ENCODE results near the gene STYK1.

DNA sequence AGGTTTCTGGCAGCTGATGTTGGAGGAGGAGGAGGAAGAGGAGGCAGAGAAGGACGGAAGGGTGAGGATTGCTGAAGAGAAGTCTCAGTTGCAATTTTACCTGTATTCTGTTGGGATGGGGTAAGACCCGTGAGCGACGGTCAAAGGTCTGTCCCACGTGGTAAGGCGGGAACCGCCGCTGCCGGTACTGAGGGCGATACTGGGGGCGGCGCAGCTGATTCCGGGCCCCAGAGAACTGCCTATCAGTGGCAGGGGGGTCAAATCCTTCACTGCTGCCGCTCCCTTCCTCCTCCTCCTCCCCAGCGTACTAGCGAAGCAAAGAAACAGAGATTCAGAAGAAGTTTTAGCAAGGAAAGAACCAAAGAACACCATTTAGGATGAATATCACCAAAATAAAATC lies 36.0 kb upstream of the STYK1 start:
- TF ChIP-seq FOXA1 (IDR thresholded peaks at IDR 0.05), result no peak
- no peak for TF ChIP-seq BHLHE40 (IDR thresholded peaks at IDR 0.05; ENCODE audit: borderline replicate concordance)
- no peak for TF ChIP-seq FOXM1 (IDR thresholded peaks at IDR 0.05; ENCODE audit: borderline replicate concordance)
- no peak for TF ChIP-seq SP1 (IDR thresholded peaks at IDR 0.05)
- no peak for TF ChIP-seq HDGF (IDR thresholded peaks at IDR 0.05; ENCODE audit: borderline replicate concordance)
- no peak for TF ChIP-seq TARDBP (IDR thresholded peaks at IDR 0.05)
- no peak for TF ChIP-seq SUZ12 (IDR thresholded peaks at IDR 0.05)
- TF ChIP-seq CTBP1 (IDR thresholded peaks at IDR 0.05; ENCODE audit: borderline replicate concordance), result no peak
- TF ChIP-seq, protein P1, sequence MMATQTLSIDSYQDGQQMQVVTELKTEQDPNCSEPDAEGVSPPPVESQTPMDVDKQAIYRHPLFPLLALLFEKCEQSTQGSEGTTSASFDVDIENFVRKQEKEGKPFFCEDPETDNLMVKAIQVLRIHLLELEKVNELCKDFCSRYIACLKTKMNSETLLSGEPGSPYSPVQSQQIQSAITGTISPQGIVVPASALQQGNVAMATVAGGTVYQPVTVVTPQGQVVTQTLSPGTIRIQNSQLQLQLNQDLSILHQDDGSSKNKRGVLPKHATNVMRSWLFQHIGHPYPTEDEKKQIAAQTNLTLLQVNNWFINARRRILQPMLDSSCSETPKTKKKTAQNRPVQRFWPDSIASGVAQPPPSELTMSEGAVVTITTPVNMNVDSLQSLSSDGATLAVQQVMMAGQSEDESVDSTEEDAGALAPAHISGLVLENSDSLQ (IDR thresholded peaks at IDR 0.05), result no peak
